ENCODE data around the gene GPR146.

The GPR146 gene

GRCh38 chr7:1080921-1081255 is 36.5 kb downstream of the GPR146 start:
- no peak for DNase-seq

GRCh38 chr7:1081336-1081735 is 37.0 kb downstream of the GPR146 start:
- DNase-seq: no peak

GRCh38 chr7:1081931-1082401 is 37.6 kb downstream of the GPR146 start:
- peak; percentile 18 for DNase-seq

- no peak for DNase-seq
Observed at GRCh38 chr7:1083729-1084657, 39.6 kb downstream of the GPR146 start.

- DNase-seq: no peak
Observed at GRCh38 chr7:1085266-1085665, 40.9 kb downstream of the GPR146 start.

GRCh38 chr7:1085910-1086421 is 41.6 kb downstream of the GPR146 start:
- DNase-seq: no peak

GRCh38 chr7:1086588-1087464 is 42.5 kb downstream of the GPR146 start:
- DNase-seq: no peak

- DNase-seq: no peak
Observed at GRCh38 chr7:1087465-1087814, 43.1 kb downstream of the GPR146 start.

- no peak for DNase-seq
Observed at GRCh38 chr7:1087952-1088920, 43.9 kb downstream of the GPR146 start, which contains the start of gene GPER1. Gene GPER1 (plus strand): TSS chr7:1088113. CDS start chr7:1091729, 3,616 bp downstream.

GRCh38 chr7:1090236-1090635 is 45.9 kb downstream of the GPR146 start:
- no peak for DNase-seq

- DNase-seq: no peak
Observed at GRCh38 chr7:1090686-1091643, 46.6 kb downstream of the GPR146 start.

GRCh38 chr7:1091644-1092027 is 47.3 kb downstream of the GPR146 start:
- no peak for DNase-seq

- no peak for DNase-seq
Observed at GRCh38 chr7:1092161-1092632, 47.9 kb downstream of the GPR146 start.

GRCh38 chr7:1092806-1093501 is 48.6 kb downstream of the GPR146 start:
- DNase-seq: no peak

- no peak for DNase-seq
Observed at GRCh38 chr7:1093502-1093843, 49.1 kb downstream of the GPR146 start.

- no peak for DNase-seq
Observed at GRCh38 chr7:1093916-1094508, 49.7 kb downstream of the GPR146 start.

GRCh38 chr7:1094870-1095269 is 50.5 kb downstream of the GPR146 start:
- no peak for DNase-seq

- DNase-seq: no peak
Observed at GRCh38 chr7:1095621-1096155, 51.3 kb downstream of the GPR146 start.
